ENCODE measurements around the gene ZC3H18.

DNA sequence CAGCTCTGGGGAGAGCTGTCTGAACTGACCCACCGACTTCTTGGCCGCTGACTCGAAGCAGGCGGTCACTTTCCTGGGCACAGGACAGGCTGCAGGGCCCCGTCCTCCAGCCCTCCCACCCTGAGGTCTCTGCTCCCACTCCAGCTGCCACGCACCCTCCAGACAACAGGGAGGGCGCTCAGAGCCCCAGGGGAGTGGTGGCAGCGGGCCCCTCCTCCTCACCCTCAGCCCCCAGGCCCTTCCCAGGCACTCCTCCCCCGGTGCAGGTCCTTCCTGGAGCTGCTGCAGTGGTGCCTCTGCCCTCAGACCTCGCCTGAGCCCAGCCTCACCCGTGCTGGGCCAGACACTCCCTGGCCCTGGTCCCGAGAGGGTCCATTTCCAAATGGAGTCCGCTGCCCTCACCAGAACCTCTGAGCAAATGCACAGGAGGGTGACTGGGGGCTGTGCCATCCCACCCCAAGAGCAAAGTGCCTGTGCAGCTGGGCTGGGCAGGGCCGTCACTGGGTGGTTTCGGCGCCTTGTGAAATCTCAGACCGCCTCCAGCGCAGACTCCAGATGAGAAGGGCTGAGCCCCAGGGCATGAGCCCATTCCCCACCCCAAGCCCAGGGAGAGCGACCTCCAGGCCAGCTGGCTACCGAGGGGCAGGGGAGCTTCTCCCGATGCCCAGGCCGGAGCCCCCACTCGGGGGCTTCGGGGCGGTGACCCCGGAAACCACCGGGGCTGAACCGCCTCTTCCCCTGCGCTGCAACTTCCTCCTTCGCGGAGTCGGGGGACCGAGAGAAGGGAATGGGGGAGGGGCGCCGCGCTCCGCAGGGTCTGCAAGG lies 79.9 kb downstream of the ZC3H18 start:
- TF ChIP-seq YY1 (IDR thresholded peaks at IDR 0.05; ENCODE audit: insufficient read depth, insufficient read length) (no peak), ZNF274 (IDR thresholded peaks at IDR 0.05; ENCODE audit: low read depth, low read length) (no peak), SUZ12 (IDR thresholded peaks at IDR 0.05; ENCODE audit: extremely low read depth, insufficient read depth, insufficient read length) (no peak)
